ENCODE results near the gene DLG1.
"Not testable (repeated sequence)": the region's sequence is repeated elsewhere in the genome, so short reads cannot be mapped to it uniquely, and the experiment has no call there.

DLG1 gene

GRCh38 chr3:197212290-197212689 lies 86.1 kb downstream of the DLG1 start:
- no peak for DNase-seq (ENCODE audit: low read depth in 1 of 2, low spot score in 1 of 2)

DNA sequence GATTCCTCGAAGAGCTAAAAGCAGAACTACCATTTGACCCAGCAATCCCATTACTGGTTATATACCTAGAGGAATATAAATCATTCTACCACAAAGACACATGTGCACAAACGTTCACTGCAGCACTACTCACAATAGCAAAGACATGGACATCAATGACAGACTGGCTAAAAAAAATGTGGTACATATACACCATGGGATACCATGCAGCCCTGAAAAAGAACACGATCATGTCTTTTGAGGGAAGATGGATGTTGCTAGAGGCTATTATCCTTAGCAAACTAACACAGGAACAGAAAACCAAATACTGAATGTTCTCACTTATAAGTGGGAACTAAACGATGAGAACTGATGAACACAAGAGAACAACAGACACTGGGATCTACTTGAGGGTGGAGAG lies 86.7 kb downstream of the DLG1 start:
- not testable (repeated sequence) for DNase-seq (ENCODE audit: low read depth in 1 of 2, low spot score in 1 of 2)

DNA sequence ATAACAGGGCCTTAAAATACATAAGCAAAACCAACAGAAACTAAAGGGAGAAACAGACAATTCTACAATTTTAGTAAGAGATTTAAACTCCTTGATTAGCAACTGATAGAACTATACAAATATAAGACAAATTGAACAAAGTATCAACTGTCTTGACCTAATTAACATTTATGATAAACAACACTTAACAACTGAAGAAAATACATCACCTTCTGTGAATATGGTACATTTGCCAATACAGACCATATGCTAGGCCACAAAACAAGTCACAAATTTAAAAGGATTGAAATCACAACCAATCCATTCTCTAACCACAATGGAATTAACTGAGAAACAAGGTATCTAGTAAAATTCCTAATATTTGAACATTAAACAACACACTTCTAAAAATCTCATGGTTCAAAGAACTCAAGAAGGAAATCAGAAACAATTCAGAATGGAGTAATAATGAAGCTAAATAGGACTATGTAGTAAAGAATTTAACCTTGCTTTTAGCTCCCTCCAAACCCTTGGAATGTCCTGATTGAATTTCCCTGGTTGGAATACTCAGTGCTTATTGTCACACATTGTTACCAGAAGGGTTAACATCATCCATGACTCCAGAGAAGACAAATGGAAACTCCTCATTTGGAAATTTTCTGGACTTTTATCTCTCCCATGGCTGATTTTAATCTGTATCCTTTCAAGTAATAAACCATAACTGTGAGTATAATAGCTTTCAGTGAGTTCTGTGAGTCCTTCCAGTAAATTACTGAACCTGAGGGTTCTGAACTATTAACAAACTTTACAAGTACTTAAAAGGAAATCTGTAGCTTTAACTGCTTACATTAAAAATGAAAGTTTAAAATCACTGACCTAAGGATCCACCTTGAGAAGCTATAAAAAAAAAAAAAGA lies 88.8 kb downstream of the DLG1 start:
- DNase-seq (ENCODE audit: low read depth in 1 of 2, low spot score in 1 of 2), result no peak

- no peak for DNase-seq (ENCODE audit: low read depth in 1 of 2, low spot score in 1 of 2)
Observed at GRCh38 chr3:197206913-197207312, 91.5 kb downstream of the DLG1 start.

DNA sequence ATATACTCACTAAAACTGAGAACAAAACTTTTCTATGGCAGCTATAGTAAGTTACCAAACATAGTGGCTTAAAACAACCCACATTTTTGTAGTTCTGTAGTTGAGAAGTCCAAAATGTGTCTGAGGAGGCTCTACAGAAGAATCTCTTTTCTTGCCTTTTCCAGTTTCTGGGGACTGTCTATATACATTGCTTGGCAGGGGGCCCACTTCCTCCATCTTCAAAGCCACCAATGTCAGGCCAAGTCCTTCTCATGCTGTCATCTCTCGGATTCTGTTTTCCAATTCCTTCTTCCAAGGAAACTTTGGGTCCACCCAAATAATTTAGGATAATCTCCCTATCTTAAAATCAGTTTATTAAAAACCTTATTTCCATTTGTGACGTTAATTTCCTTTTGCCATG lies 92.7 kb downstream of the DLG1 start:
- DNase-seq (ENCODE audit: low read depth in 1 of 2, low spot score in 1 of 2), result no peak

GRCh38 chr3:197205265-197205664 lies 93.1 kb downstream of the DLG1 start:
- no peak for DNase-seq (ENCODE audit: low read depth in 1 of 2, low spot score in 1 of 2)

DNA sequence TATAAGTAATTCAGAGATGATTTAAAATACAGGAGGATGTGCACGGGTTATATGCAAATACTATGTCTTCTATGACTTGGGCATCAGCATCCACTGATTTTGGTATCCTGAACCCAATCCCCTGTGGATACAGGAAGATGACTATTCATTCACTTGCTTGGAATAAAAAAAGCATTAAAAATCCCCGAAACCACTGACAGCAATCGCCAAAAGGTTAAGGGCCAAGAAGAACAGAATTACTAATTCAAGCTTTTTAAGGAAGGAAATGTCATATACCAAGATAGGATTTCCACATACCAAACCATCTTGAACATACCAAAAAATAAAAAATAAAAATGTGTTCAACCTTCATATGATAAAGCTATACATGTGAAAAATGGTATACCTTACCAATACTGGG lies 93.7 kb downstream of the DLG1 start:
- DNase-seq (ENCODE audit: low read depth in 1 of 2, low spot score in 1 of 2), result no peak

DNA sequence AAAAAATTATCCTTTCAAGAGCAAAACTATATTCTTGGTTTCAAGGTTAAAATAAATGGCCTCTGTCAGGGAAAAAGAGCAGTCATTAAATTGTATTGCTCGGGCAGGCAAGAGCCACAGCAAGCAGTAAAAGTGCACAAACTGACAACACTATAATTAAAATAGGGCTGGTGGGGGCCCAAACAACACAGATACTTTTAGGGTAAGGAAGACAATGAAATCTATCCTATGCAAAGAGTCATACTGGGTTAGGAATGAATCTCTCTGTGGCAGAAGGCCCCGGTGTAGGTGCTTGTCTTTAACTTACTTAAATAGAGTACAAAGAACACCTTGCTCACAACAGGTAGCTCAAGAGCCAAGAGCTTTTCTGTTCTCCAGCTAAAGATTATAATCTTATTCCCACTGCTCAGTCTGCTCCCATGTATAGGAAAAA lies 94.7 kb downstream of the DLG1 start:
- no peak for DNase-seq (ENCODE audit: low read depth in 1 of 2, low spot score in 1 of 2)

- DNase-seq (ENCODE audit: low read depth in 1 of 2, low spot score in 1 of 2), result no peak
Observed at GRCh38 chr3:197202694-197203093, 95.7 kb downstream of the DLG1 start.

DNA sequence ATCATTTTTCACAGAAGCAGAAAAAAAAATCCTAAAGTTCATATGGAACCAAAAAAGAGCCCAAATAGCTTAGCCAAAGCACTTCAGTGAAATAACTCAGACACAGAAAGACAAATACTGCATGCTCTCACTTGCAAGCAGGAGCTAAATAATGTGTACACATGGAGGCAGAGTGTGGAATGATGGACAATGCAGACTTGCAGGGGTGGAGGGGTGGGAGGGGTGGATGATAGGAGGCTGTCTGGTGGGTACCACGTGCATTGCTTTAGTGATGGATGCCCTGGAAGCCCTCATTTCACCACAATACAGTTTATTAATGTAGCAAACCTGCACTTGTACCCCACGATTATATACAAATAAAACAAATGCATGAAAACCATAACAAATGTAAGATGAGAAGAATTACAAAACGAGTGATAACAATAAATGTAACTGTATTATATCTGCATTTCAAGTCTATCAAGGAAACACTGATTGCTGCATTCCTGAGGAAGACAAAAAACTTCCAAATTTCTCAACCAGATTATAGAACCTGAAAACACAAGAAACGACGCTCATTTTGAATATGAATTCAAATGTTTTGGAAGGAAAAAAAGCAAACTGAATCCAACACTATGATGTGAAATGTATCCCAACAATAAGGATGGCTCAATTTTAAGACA lies 96.5 kb downstream of the DLG1 start:
- no peak for DNase-seq (ENCODE audit: low read depth in 1 of 2, low spot score in 1 of 2)

DNA sequence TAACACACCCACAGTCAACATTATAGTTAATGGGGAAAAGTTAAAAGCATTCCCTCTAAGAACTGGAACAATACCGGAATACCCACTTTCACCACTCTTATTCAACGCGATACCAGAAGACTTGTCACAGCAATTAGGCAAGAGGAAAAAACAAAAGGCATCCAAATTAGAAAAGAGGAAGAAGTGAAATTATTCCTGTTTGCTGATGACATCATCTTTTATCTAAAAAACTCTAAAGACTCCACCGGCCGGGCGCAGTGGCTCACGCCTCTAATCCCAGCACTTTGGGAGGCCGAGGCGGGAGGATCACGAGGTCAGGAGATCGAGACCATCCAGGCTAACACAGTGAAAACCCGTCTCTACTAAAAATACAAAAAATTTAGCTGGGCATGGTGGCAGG lies 97.6 kb downstream of the DLG1 start:
- DNase-seq (ENCODE audit: low read depth in 1 of 2, low spot score in 1 of 2), result not testable (repeated sequence)

DNA sequence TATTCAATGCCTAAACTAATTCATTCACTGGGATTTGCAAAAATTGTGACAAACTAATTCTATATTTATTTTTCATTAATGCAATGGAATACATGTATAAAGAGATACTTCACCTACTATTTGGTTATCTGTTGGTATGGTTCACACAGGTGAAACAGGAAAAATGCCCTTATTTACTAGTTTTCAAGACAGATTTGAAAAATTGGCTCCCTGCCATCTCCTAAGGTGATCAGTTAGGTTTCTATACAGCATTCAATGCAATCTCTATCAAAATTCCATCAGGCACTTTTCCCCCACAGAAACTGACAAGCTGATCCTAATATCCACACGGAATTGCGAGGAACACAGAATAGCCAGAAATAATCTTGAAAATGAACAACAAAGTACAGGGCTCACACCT lies 101.1 kb downstream of the DLG1 start:
- DNase-seq (ENCODE audit: low read depth in 1 of 2, low spot score in 1 of 2), result no peak

- no peak for DNase-seq (ENCODE audit: low read depth in 1 of 2, low spot score in 1 of 2)
Observed at GRCh38 chr3:197196192-197196591, 102.2 kb downstream of the DLG1 start.

DNA sequence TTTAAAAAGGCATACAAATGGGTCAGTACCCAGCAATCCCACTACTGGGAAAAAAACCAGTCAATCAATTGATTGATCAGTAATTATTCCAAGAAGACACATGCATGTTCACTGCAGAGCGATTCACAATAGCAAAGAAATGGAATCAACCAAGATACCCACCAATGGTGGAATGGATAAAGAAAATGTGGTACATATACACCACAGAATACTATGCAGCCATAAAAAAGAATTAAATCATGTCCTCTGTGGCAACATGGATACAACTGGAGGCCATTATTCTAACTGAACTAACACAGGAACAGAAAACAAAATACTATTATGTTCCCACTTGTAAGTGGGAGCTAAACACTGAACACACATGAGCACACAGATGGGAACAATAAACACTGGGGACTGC lies 103.1 kb downstream of the DLG1 start:
- DNase-seq (ENCODE audit: low read depth in 1 of 2, low spot score in 1 of 2), result no peak

DNA sequence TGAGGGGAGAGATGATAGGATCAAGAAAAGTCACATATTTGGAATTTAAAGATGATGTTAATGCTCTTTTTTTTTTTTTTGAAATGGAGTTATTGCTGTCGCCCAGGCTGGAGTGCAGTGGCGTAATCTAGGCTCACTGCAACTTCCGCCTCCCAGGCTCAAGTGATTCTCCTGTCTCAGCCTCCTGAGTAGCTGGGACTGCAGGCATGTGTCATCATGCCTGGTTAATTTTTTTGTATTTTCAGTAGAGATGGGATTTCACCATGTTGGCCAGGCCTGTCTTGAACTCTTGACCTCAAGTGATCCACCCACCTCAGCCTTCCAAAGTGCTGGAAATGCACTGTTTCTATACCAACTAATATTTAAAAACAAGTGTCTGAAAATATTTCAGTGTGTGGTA lies 104.7 kb downstream of the DLG1 start:
- DNase-seq (ENCODE audit: low read depth in 1 of 2, low spot score in 1 of 2), result not testable (repeated sequence)

GRCh38 chr3:197191897-197192296 lies 106.5 kb downstream of the DLG1 start:
- no peak for DNase-seq (ENCODE audit: low read depth in 1 of 2, low spot score in 1 of 2)

DNA sequence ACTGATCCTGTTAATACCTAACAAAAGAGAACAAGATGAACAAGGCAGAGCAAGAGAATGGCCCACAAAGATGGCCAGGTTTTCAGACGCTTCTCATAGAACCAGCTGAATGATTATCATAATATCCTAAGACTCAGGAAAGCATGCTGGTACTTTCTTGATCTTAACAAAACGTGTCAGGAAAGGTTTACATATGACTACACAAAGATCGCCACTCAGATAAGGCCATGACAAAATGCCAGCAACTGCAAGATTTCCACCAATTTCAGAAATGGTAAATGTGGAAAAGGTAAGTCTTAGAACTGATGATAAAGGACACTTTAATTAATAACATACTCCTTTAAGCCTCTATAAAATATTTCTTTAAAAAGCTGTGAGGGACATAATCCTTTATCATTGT lies 108.8 kb downstream of the DLG1 start:
- DNase-seq (ENCODE audit: low read depth in 1 of 2, low spot score in 1 of 2), result no peak

GRCh38 chr3:197188963-197189362 lies 109.4 kb downstream of the DLG1 start:
- no peak for DNase-seq (ENCODE audit: low read depth in 1 of 2, low spot score in 1 of 2)

DNA sequence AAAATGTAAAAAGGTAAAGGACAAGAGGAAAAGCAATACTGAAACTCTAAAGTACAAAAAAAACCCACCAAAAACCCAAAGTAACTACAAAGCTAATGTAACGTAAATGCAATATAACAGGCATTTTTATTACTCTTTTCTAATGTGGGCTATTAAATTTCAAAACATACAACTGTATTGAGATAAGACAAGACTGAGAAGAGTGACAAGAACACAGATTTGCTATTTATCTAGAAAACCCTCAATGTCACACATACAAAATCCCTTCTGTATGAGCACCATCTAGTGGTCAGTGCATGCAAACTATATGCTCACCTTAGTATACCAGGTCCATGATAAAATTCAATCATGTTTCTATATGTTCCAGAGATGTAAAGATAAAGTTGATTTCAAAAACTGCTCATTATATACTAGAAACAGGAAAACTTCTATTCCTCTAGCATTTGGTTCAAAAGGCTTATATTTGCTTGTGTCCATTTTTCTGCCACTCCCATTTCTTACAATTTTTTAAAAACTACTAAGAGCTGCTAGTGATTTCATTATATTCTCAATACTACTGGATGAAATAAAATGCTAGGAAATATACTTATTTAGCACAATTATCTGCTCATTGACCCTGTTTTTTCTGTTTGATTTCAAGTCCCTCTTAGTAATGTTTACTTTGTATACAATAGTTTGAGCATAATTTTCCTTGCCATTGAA lies 111.4 kb downstream of the DLG1 start:
- no peak for DNase-seq (ENCODE audit: low read depth in 1 of 2, low spot score in 1 of 2)

DNA sequence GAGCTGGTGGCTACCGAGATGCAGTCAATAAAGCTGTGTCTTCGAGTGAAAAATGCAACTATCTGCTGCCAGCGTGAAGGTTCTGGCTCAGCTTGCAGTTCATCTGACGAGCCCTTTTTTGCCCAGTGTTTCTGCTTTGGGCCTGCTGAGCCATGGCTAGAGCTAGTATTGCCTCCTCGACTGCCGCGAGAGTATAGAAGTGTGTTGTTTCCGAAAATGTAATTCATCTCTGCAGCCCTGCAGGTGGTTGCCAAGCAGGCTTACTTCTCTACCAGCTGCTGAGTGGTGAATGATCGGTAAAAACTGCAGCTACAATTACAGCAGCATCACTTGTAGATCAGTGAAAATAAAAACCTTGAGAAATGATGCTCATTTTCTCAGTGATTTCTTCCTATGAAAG lies 114.8 kb downstream of the DLG1 start:
- no peak for DNase-seq (ENCODE audit: low read depth in 1 of 2, low spot score in 1 of 2)

DNA sequence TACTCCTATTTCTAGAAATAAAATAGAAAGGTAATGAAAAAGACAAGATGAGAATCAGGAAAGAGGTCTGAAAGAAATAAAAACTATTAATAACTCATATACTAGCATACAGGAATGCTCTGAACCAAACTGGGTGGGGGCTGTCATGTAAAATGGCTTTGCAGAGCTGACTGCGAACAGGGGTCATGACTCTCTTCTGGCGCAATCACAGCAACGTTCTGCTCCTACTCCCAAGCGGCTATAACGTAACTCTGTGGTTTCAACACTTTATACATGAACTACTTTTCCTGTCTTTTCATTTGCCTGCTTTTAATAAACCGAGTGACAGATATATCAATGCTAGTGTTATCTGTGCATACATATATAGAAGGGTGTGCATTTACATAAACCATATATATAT lies 116.7 kb downstream of the DLG1 start:
- DNase-seq (ENCODE audit: low read depth in 1 of 2, low spot score in 1 of 2), result no peak

GRCh38 chr3:197178998-197179397 lies 119.4 kb downstream of the DLG1 start:
- DNase-seq (ENCODE audit: low read depth in 1 of 2, low spot score in 1 of 2), result no peak

Data from activated T-helper 1 cell treated with anti-CD3 and anti-CD28 coated beads, Interleukin-2, amount 50 U/mL, for 16 hours (primary cell).